ENCODE measurements around the gene GPR143.

The GPR143 gene

DNA sequence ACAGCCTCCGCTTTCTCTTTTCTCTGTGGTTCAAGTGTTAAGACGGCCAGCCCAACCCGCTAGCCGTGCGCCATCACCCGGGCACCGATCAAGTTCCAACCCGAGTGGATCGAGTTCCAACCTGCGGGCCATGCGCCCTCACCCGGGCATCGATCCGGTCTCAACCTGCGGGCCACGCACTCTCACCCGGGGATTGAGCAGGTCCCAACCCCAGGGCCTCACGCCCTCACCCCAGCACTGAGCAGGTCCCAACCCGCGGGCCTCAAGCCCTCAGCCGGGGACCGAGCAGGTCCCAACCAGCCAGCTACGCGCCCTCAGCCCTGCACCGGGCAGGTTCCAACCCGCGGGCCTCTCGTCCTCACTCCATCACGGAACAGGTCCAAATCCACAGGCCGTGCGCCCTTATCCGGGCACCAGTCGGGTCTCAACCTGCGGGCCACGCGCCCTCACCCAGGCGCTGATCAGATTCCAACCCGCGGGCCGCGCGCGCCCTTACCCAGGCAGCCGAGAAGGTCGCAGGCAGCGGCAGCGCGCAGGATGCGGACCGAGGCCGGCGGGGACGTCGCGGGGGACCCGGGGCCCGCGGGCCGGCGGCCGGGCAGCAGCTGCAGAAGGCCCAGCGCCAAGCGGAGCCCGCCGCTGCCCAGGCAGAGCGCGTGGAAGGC lies 443 bp downstream of the GPR143 start:
- Histone ChIP-seq H3K36me3 (ENCODE audit: insufficient read depth) (no peaks in the 10 kb centered on the region), H3K27ac (no peak overlapping the region), H3K27me3 (ENCODE audit: insufficient read depth, low read depth) (no peaks in the 10 kb centered on the region), H3K4me1 (ENCODE audit: low read depth, poor library complexity, severe bottlenecking) (no peaks in the 10 kb centered on the region), H3K9ac (no peak overlapping the region), H3K79me2 (ENCODE audit: insufficient read depth, low read depth) (no peaks in the 10 kb centered on the region), H4K20me1 (ENCODE audit: insufficient read depth) (no peaks in the 10 kb centered on the region), H3K4me3 (IDR thresholded peaks at IDR 0.05; ENCODE audit: insufficient read depth, low read depth, low read length) (no peak overlapping the region), H3K4me2 (no peak overlapping the region), H2AFZ (ENCODE audit: low read depth) (no peak overlapping the region)
- TF ChIP-seq, protein P1, sequence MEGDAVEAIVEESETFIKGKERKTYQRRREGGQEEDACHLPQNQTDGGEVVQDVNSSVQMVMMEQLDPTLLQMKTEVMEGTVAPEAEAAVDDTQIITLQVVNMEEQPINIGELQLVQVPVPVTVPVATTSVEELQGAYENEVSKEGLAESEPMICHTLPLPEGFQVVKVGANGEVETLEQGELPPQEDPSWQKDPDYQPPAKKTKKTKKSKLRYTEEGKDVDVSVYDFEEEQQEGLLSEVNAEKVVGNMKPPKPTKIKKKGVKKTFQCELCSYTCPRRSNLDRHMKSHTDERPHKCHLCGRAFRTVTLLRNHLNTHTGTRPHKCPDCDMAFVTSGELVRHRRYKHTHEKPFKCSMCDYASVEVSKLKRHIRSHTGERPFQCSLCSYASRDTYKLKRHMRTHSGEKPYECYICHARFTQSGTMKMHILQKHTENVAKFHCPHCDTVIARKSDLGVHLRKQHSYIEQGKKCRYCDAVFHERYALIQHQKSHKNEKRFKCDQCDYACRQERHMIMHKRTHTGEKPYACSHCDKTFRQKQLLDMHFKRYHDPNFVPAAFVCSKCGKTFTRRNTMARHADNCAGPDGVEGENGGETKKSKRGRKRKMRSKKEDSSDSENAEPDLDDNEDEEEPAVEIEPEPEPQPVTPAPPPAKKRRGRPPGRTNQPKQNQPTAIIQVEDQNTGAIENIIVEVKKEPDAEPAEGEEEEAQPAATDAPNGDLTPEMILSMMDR (conservative IDR thresholded peaks at IDR 0.05; ENCODE audit: low read depth, low read length): no peak

DNA sequence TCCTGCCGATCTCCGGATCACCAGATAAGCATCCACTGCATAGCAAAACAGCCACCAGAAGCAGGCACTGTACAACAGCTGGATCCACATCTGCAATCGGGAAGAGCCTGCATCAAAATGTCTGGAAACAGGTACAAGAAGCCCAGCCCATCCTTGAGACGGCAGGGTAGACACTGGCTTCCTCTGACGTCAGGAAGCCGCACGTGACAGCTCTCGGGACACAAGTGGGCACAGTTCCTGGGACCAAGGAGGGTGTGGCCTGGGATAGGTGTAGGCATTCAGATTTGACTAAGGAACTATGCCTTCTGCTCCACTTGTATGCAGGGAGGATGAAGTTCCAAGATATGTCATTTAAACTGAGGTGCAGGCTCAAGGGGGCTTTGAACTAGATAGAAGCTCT lies 6.3 kb downstream of the GPR143 start:
- Histone ChIP-seq H3K79me2 (ENCODE audit: insufficient read depth, low read depth) (no peaks in the 10 kb centered on the region), H2AFZ (ENCODE audit: low read depth) (no peak overlapping the region), H3K4me3 (IDR thresholded peaks at IDR 0.05; ENCODE audit: insufficient read depth, low read depth, low read length) (no peak overlapping the region), H3K27ac (no peak overlapping the region), H4K20me1 (ENCODE audit: insufficient read depth) (no peaks in the 10 kb centered on the region), H3K27me3 (ENCODE audit: insufficient read depth, low read depth) (no peaks in the 10 kb centered on the region), H3K36me3 (ENCODE audit: insufficient read depth) (no peaks in the 10 kb centered on the region), H3K4me2 (no peak overlapping the region), H3K9ac (no peak overlapping the region), H3K4me1 (ENCODE audit: low read depth, poor library complexity, severe bottlenecking) (no peaks in the 10 kb centered on the region)
- TF ChIP-seq, protein P1 (conservative IDR thresholded peaks at IDR 0.05; ENCODE audit: low read depth, low read length): no peak

DNA sequence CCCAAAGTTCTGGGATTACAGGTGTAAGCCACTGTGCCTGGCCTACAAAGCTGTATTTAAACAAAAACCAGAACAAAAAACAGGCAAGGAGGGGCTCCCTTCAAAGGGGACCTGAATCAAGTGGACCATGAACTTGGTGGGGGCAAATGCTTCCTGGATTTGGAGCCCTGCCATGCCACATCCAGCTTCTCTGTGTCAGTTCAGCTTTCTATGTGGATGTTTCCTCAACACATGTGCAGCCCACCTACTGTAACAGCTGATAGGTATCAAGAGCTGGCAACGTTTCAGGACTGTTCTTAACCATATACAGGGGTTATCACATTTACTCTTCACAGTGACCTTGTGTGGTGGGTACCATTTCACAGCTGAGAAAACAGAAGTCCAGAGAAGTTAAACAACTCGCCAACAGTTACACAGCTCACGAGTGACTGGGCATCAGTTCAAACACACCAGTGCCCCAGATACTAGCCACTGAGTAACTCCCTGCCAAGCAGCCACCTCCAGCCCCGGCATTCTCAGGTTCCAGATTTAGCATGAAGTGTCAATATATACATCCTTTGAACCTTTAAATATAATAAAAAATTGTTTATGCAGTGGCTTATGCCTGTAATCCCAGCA lies 7.5 kb downstream of the GPR143 start:
- no peaks in the 10 kb centered on the region for H3K79me2 ChIP-seq (ENCODE audit: insufficient read depth, low read depth)
- H3K4me1 ChIP-seq (ENCODE audit: low read depth, poor library complexity, severe bottlenecking): no peaks in the 10 kb centered on the region
- no peak overlapping the region for H3K9ac ChIP-seq
- H3K4me2 ChIP-seq: no peak overlapping the region
- no peaks in the 10 kb centered on the region for H3K27me3 ChIP-seq (ENCODE audit: insufficient read depth, low read depth)
- H3K4me3 ChIP-seq (IDR thresholded peaks at IDR 0.05; ENCODE audit: insufficient read depth, low read depth, low read length): no peak overlapping the region
- no peak overlapping the region for H2AFZ ChIP-seq (ENCODE audit: low read depth)
- TF ChIP-seq, protein P1 (conservative IDR thresholded peaks at IDR 0.05; ENCODE audit: low read depth, low read length): no peak
- H3K36me3 ChIP-seq (ENCODE audit: insufficient read depth): no peaks in the 10 kb centered on the region
- no peaks in the 10 kb centered on the region for H4K20me1 ChIP-seq (ENCODE audit: insufficient read depth)
- no peak overlapping the region for H3K27ac ChIP-seq

DNA sequence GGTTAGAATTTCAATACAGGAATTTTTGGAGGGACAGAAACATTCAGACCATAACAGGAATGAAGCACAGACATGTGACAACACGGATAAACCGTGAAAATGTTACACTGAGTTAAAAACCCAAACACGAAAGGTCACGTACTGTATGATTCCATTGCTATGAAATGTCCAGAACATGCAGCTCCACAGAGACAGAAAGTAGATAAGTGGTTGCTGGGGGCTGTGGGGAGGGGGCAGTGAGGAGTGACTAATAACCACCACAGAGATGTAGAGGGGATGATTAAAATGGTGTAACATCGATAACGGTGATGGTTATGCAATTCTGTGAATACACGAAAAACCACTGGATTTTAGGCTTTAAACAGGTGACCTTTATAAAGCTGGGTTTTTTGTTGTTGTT lies 8.3 kb downstream of the GPR143 start:
- Histone ChIP-seq H3K4me1 (ENCODE audit: low read depth, poor library complexity, severe bottlenecking) (no peaks in the 10 kb centered on the region), H3K27ac (no peak overlapping the region), H3K4me3 (IDR thresholded peaks at IDR 0.05; ENCODE audit: insufficient read depth, low read depth, low read length) (no peak overlapping the region), H3K36me3 (ENCODE audit: insufficient read depth) (no peaks in the 10 kb centered on the region), H2AFZ (ENCODE audit: low read depth) (no peak overlapping the region), H3K79me2 (ENCODE audit: insufficient read depth, low read depth) (no peaks in the 10 kb centered on the region), H3K27me3 (ENCODE audit: insufficient read depth, low read depth) (no peaks in the 10 kb centered on the region), H3K9ac (no peak overlapping the region), H4K20me1 (ENCODE audit: insufficient read depth) (no peaks in the 10 kb centered on the region), H3K4me2 (no peak overlapping the region)
- TF ChIP-seq, protein P1 (conservative IDR thresholded peaks at IDR 0.05; ENCODE audit: low read depth, low read length): no peak

Data from KMS-11 (cell line).